Stimulated activated CD8-positive, alpha-beta memory T cell treated with anti-CD3 and anti-CD28 coated beads, Interleukin-12 subunit alpha, Interleukin-12 subunit beta, amount 100 ng/mL, for 1 hour (primary cell): ENCODE measurements around the gene ZNF581.

Experiments
- DNase-seq: peaks from one replicate; pipeline ENCODE4 v3.0.0-alpha.2; 2020; ENCODE audit warnings: low read depth

Gene ZNF581

DNA sequence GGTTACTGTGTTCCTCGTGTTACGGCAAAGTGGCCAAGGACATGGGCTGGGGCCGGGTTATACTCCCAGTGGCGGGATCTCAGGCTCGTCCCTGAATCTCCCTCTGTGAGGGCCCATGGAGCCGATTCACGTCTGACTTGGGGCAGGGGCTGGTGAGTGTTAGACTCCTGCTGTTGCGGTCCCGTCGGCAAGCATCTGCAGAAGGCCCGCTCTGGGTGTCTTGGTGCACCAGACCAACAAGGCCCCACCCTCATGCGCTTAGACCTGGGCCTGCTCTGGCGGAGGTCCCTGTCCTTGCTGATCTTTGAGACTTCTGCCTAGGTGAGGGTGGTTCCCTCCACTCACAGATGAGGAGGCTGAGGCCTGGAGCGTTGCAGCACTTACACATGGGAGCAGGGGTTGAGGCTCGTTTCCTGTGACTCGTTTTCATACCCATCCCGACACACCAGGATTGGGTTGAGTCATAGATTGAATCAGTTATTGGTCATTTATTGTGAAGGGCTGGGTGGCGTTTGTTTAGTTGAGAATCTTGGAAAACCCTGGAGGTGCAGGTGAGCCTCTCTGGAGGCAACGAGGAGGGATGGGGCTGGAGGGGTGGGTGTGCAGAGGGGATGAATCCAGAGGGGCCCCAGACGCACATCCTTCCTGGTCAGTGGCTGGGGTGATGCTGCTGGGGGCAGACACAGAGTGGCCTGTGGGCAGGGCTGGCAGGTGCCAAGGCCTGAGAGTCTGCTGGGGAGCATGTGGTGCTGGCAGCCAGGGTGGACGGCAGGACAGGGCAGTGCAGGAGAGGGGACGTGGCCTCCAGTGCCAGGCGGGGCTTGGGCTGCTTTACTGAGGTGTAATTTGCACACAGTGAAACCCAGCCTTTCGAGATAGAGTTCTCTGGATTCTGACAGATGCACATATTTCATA, 36.2 kb downstream of the ZNF581 start:
- DNase-seq = no peak

DNA sequence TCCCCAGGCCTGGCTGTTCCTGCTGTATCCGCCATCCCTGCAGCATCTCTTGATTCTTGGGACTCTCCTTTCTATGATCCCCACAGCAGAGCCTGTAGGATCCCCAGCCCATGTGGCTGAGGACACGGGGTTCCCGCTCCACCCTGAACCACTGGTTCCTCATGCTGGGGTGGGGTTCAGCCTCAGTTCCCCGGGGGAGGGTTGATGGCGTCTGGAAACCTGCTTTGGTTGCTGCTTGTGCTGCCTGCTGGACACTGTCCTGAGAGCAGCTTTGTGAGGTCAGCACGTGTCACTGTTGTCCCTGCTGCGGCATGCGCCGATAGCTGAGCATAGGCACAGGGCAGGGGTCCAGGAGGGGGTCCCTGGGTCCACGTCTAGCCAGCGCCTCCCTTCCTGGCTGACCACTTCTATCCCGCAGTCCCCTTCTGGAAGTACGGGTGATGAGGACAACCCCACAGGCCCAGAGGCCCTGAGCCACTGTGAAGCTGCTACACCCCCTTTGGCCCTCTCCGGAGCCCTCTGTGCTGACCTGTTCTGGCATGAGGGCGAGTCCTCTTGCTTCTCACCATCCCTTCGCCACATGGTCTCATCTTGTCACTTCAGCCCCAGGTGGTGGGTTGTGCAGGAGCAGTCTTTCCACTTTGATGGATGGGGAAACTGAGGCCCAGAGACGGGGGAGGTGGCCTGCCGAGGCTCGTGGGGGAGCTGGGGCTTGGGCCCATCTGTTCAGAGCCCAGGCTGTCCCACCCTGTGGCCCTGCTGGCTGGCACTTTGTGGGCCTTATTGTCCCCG, 37.1 kb downstream of the ZNF581 start:
- no peak for DNase-seq

DNA sequence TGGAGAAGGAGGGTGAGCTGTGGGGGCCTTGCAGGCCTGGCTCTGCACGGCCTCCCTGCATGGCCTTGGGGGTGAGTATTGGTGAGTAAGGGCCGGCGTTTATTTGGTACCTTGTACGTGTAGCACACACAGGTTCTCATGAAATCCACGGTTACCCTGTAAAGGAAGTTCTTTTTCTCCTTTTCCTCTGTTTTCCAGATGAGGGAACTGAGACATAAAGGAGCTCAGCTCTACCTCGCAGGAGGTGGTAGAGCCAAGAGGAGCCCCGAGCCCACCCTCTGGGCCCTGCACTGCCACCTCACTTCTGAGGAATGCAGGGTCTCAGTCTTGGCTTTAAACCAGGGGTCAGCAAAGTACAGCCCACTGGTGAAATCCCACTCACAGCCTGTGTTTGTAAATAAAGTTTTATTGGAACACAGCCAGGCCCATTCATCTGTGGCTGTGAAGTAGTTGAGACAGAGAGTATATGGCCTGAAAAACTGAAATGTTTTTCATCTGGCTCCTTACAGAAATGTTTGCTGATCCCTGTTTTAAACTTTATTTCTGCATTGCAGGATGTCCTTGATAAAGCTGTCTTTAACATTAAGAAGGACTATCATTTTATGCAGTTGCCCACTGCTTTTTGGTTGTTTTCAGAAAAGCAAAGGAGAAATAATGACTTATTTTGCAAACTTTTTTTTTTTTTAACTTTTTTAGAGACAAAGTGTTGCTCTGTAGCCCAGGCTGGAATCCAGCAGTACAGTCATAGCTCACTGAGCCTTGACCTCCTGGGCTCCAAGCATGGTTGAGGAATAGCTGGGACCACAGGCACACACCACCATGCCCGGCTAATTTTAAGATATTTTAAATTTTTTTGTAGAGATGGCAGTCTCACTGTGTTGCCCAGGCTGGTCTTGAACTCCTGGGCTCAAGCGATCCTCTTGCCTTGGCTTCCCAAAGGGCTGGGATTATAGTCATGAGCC, 38.0 kb downstream of the ZNF581 start:
- DNase-seq = no peak

DNA sequence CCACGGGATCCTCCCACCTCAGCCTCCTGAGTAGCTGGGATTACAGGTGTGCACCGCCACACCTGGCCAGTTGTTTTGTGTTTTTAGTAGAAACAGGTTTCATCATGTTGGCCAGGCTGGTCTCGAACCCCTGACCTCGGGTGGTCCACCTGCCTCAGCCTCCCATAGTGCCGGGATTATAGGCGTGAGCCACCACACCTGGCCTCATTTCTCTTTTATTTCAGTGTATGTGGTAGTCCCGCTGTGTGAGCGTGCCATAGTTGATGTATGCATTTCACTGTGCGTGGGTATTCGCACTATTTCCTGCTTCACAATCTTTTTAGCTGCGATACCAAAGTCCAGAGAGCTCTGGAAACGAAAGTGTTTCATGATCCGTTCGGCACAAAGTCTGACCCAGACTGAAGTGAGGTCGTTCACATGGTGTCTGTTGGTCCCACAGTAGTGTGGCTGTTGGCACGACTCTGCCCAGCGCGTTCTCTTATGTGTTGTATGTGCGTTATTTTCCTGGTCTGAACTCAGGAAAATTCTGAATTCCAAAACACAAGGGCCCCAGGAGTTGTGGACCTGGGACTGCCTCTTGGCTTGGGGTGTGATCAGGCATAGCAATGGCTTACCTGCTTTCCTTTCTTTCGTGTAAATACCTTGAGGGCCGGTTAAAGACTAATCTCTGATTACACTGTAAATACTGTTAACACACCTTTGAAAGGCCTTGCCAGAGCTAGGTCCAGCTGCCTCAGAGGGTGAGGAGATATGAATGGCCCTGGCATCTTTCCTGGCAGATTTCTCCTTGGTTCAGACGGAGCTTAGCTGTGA, 40.2 kb downstream of the ZNF581 start:
- DNase-seq = no peak

DNA sequence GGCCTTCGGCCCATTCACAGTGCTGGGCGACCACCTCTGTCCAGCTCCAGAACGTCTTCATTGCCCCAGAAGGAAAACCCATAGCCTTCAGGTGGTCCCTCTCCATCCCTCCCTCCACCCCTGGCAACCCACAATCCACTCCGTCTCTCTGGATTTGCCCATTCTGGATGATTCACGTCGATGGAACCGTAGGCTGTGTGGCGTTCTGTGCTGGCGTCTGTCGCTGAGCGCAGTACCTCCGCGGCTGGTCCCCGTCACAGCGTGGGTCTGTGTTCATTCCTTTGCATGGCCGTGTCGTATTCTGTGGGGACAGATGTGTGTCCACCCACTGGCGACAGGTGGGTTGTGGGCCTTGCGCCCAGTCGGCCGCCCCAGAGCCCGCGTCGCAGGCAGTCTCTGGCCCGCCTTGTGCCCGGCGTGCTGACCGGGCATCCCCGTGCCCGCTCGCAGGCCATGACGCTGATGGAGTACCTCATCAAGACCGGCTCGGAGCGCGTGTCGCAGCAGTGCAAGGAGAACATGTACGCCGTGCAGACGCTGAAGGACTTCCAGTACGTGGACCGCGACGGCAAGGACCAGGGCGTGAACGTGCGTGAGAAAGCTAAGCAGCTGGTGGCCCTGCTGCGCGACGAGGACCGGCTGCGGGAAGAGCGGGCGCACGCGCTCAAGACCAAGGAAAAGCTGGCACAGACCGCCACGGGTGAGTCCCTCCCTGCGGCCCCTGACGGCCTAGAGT, 41.7 kb downstream of the ZNF581 start:
- DNase-seq = no peak

DNA sequence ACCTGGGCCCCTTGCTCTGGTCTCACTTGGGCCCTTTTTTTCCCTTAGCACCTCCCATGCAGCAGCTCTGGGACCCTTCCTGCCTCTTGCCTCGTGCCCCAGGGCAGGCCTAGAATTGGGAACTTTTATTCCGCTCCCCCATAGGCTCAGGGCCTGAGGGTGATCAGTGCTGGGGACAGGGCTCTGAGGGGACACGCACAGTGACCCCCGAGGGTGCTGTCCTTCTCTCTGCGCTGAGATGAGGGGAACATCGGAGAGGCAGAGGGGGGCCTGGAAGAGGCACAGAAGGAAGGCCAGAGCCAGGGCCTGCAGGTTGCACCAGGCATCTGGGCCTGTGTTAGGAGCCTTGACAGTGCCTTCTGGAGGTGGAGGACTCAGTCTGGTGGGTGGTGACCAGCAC, 42.3 kb downstream of the ZNF581 start:
- no peak for DNase-seq

DNA sequence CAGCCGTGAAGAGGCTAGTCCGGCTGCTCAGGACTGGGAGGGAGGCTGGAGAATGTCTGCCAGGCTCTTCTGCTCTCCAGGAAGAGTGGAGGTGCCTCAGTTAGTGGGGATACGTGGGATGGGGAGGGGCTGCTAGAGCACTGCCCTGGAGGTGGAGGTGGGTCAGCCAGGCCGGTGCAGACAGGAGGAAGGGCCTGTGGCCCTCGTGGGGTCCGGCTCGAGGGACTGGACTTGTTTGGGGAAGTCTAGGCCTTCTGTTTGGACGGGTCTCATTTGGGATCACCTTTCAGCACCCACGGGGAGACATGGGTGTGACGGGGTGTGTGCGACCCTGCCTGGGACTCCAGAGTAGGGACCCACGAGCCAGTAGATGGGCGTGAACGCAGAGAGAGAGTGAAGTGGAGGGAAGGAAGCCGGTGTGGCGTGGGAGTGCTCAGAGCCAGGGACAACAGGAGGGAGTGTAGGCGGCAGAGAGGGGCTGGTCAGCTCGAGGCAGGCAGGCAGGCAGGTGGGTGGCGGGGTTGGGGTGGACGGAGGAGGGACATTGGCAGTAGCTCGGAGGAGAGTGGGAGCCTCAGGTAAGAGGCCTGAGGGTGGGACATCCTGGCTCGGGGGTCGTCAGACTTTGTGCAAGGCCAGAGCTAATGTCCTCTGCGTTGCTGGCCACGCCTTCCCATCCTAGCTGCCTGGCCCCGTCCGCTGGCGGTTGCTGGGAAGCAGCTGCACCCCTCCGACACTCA, 43.0 kb downstream of the ZNF581 start:
- no peak for DNase-seq

DNA sequence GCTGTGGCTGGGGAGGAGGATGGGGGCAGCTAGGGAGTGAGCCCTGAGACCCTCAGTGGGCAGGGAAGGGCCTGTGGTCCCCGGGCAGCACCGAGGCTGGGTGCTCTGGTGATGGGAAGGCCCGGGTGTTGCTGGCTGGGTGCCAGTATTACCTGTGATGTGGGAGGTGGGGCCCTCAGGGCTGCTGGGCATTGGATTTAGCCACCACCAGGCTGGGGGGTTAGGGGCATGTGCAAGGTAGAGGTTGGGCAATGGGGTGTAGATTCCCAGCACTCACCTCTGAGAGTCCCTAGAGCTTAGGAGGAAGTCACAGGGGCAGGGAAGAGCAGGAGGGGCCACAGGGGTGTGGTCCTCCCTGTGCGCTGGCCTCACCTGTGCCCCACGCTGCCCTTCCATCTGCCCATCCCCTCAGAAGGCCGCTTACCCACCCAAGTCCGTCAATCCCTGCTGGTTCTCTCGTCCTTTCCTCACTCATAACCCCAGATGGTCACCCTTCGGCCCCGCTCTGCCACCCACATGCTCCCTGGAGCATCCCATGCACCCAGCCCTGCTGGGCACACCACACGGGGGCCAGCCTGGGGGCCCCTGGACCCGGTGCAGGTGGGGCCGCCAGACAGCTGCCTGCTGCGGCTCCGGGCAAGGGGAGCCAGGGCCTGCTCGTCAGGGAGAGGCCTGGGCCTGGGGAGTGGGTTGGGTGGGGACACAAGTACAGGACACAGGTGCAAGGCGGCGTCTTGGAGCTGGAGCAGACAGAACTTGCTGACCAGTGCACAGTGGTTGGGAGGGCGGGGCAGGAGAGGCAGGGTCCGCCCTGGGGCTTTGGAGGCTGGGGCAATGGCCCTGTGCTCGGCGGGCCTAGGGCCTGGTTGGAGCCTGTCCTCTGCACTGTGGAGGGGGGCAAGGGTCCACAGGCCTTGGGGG, 44.1 kb downstream of the ZNF581 start:
- no peak for DNase-seq

DNA sequence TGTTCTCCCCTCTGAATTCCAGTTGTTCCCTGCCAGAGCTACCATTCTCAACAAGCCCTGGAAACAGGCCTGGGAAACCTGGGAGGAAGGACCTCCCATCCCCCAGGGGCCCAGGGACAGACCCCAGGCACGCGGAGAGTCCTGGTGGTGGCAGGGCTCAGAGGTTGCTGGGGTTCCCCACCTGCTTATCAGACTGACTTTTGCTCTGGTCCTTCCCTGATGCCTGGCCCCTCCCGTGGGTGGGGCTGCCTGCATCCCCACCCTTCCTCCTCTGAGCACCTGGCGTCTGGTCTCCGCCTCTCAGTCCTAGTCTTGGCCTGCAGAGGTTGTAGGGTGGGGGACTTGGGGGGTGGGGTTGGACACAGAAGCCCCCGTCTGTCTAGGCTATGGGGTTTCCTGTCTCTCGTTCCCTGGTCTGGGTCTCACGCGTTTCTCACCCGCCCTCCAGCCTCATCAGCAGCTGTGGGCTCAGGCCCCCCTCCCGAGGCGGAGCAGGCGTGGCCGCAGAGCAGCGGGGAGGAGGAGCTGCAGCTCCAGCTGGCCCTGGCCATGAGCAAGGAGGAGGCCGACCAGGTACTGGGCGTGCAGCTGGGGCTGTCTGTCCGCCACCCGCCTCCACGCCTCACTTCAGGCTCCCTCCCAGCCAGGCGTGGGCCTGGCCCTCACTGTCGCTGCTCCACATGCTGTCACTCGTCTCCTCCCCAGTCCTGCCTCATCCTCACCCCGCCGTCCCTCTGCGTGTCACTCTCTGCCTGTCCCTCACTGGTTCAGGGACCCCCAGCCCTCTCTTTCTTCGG, 45.2 kb downstream of the ZNF581 start:
- DNase-seq = no peak

DNA sequence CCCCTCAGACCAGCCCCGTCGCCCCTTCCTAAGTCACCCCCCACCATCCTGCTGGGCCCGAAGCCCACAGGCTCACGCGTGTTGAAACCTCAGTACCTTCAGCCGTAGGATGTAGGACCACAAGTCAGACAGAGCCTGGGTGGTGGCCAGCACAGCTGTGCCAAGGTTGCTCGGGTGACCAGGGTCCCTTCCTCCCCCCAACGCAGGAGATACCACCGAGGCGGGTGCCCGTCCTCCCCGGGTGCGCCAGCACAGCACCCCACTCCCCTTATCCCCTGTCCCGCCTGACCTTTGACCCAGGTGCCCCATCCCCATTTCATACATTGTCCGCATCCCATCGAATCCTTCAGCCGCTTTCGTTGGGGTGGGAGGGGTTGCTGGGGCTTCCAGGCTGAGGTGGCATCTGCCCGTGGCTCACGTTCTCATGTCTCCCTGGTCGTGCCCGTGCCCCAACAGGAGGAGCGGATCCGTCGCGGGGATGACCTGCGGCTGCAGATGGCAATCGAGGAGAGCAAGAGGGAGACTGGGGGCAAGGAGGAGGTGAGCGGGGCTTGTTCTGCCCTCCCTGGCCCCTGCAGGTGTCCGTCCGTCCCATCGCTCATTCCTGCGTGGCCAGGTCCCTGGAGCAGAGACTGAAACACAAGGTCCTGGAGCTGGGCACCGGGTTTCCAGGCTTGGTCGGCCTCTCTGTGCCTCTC, 46.1 kb downstream of the ZNF581 start:
- DNase-seq = no peak

DNA sequence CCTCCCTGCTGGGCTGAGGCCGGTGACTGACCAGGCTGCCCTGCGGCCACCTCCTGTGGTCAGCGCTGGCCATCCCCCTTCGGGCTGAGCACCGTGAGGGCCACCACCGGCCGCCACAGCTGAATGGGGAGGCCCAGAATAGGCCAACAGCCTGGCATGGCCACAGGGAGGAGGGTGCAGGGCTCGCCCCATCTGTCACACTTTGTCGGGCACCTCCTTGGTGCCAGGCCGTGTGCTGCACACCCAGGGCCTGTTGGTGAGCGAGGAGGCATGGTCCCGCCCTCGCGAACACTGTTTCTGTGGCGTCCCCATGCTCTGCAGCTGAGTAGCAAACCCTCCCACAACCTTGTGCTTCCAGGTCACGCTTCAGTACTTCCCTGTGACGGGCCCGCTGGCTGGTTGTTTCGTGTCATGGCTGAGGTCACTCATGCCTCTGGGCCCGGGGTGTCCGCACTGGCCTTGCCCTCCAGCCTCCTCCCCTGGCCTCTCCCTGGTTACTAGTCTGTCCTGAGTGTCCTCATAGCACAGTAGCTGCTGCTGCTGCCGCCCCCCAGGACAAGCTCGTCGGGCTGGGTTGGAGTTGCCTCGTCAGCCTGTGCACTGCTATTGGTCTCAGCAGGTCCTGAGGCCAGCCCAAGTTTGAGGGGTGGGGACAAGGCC, 46.8 kb downstream of the ZNF581 start:
- no peak for DNase-seq

DNA sequence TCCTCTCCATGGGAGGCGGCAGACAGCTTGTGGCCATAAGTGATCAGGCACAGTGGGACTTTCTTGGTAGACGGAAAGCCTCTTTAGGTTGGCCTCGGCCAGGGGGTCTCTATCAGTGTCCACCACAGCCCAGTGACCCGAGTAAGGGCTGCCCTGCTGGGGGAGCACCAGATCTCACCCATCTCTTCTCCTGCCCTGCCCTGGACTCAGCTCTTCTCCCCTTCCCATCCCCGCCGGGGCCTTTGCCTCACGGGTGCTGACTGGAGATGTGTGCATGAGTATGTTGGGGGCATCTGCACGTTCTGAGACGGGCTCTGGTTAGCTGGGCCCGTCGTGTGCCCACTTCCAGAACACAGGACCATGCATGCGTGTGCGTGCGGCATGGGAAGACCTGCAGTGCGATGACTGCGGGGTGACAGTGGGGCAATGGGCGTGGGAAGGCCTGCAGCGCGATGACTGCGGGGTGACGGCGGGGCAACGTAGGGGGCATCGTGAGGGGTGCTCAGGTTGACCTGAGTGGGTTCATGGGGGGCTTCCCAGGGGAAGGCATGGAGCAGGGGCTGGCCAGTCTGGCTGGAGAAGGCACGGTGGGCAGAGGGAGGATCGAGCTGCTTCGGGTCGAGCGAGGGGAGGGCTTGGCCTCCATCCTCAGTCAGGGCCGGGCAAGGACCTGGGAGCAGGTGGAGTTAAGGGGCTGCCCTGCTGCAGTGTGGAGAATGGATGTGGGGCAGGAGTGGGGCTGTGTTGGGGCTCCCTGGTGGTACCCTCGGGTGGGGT, 47.5 kb downstream of the ZNF581 start:
- DNase-seq = no peak

DNA sequence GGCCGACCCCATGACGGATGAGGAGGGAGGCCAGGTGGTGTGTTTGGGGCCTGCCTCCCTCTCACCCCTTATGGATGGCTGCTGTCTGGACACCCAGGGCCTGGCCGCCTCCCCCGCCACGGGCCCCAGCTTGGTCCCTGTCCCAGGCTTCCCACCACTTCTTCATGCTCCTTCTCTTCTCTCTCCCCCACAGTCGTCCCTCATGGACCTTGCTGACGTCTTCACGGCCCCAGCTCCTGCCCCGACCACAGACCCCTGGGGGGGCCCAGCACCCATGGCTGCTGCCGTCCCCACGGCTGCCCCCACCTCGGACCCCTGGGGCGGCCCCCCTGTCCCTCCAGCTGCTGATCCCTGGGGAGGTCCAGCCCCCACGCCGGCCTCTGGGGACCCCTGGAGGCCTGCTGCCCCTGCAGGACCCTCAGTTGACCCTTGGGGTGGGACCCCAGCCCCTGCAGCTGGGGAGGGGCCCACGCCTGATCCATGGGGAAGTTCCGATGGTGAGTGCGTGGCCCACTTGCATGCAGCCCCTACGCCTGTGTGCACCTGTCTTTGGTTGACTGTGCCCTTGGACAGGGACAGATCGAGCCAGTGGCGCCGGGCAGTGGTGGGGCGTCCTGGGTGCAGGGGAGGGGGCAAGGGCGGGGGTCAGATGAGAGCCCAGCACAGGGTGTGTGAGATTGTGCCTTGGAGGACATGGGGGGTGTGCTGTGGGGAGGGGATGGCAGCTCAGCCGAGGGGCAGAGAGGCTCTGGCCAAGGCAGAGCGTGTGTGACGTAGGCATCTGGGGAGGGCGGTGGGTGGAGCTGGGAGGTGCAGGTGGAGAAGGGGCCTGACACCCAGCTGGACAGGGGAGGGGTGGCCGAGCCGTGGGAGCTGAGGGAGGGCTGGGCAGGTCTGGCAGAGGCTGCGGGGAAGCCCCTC, 48.4 kb downstream of the ZNF581 start:
- no peak for DNase-seq

DNA sequence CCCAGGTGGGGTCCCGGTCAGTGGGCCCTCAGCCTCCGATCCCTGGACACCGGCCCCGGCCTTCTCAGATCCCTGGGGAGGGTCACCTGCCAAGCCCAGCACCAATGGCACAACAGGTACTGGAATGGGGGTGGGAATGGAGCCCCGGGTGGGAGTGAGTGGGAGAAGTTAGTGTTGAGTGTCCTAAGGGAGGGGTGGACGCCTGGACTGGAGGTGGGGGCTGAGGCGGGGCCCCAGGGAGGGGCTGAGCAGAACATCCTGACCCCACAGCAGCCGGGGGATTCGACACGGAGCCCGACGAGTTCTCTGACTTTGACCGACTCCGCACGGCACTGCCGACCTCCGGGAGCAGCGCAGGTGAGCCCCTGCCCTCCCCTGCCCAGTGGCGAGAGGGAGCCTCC, 49.2 kb downstream of the ZNF581 start:
- DNase-seq = no peak
